ENCODE data around the gene SDF4.
A peak's percentile ranks its signal among the peaks of the same experiment; 100 is the strongest.

Gene SDF4

GRCh38 chr1:1242461-1243265 lies 10.9 kb upstream of the SDF4 start:
- no peak for DNase-seq (ENCODE audit: low read depth)

DNA sequence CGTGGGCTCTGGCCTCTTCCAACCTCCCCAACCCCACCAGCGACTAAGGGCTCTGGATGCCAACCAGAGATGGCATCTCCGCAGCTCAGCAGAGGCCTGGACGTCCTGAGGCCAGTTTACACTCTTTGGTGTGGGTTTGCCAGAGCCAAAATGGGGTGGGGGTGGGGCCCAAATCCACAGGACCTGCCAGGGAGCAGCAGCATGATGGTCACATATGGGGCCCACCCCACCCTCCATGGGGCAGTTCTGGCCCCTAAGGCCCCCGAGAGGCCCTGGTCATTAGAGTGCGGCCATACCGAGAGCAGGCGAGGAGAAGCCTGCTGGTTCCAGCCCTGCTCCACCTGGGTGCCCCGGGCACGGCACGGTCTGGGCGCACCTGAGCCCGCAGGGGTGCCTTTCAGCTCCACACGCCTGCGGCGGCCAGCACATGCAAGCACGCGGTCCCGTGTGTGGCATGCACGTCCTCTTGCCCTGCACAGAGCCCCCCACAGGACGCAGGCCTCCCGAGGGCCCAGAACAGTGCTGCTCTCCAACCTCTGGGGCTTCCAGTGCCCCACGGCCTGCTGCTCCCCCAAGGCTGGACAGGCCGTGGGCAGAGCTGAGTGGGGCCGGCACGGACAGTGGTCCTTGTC lies 9.9 kb upstream of the SDF4 start:
- no peak for DNase-seq (ENCODE audit: low read depth)

- DNase-seq (ENCODE audit: low read depth): peak; percentile 20
These were observed 9.2 kb upstream of the SDF4 start for GRCh38 chr1:1240822-1241587.

DNA sequence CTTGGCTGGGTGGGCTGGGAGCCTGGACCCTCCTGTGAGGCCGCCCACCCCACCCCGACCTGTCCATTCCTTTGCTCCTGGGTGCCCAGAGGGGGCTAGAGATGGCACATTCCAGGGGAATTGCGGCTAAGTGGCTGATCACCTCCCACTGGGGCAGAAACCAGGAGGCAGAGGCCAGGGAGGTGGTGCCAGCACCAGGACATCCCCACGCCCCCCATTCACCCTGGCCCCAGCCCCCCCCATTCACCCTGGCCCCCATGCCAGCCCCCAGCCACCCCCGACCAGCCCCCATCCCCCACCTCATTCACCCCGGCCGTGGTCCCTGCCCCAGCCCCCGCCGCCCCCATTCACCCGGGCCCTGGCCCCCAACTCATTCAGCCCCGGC lies 8.5 kb upstream of the SDF4 start:
- no peak for DNase-seq (ENCODE audit: low read depth)

GRCh38 chr1:1239614-1240347 lies 8.0 kb upstream of the SDF4 start:
- no peak for DNase-seq (ENCODE audit: low read depth)

- DNase-seq (ENCODE audit: low read depth): no peak
These were observed 7.4 kb upstream of the SDF4 start for GRCh38 chr1:1239227-1239613.

DNA sequence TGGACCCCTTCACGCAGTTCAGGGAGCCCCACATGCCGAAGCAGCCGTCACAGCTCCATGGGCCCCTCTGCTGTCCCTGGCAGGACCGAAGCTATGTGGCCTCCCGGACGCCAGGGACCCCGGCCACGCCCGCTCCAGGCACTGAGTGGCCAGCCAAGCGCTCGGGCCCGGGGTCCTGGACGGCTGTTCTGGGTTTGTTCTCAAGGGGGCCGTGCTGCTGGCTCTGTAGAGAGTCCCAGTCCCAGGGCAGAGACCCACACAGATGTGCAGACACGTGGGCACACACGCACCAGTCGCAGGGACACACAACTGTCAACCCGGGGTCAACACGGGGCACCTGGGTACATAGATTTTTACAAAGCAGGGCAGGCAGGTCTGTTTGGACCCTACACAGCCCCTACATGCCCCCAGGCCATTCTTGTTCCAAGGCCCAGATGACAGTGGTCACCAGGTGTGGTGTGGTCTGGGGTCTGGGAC lies 6.9 kb upstream of the SDF4 start:
- no peak for DNase-seq (ENCODE audit: low read depth)

DNA sequence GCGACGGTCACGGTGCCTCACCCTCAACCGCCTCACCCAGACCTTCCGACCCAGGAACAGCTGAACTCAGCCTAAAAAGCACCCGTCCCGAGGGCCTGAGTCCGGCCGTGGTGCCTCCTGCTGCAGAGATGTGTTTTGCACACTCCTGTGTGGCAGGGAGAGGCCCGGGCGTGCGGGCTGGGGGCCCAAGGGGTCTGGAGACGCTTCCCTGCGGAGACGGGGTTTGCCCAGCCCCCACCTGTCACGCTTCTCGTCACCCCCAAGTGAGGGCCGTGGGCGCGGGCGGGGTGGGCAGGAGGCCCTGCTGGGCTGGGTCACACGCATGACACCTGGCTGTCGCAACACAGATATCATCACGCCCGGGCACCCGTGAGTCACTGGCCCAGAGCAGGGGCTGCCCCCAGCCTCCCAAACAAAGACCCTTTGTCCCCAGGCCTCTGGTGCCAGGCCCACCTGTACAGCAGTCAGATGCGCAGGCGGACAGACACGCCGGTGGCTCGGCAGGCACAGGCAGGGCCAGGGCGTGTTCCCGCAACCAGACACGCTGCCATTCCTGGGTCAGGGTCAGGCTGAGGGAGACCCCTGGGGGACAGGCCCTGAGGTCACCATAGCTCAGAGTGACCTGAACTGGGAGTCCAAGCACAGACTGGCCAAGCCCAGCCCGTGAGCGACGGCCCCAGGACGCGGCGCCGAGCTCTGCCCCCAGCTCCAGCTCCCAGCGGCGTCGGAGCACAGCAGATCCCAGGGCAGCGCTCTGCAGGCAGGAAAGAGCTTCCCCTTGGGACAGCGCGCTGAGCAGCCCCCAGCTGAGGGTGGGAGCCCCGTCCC lies 6.3 kb upstream of the SDF4 start:
- no peak for DNase-seq (ENCODE audit: low read depth)

- no peak for DNase-seq (ENCODE audit: low read depth)
These were observed 5.4 kb upstream of the SDF4 start for GRCh38 chr1:1236945-1237873.

DNA sequence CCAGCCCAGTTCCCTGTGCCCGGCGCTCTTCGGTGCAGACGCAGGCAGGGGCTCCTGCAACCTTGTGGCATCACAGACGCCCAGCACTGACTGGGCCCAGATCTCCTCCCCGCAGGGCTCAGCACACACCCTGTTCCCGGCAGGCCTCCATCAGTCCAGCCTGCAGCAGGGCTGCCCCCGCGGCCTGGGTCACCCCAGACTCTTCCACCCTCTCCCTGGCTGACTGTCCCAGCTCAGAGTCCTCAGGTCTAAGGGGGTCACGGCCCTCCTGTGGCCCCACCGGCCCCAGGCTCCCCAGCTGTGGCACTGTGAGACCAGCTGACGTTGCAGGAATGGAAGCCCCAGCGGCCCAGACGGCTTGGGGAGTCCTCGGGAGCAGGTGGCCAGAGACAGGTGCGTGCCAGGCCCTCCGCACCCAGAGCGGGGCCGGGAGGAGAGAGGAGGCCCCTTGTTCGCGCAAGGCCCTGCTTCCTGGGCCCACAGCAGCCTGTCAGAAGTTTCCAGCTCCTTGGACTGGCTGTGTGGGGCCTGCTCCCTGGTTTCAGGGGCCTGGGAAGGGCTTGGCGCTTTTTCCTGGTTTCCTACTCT lies 4.5 kb upstream of the SDF4 start:
- DNase-seq (ENCODE audit: low read depth): no peak

DNA sequence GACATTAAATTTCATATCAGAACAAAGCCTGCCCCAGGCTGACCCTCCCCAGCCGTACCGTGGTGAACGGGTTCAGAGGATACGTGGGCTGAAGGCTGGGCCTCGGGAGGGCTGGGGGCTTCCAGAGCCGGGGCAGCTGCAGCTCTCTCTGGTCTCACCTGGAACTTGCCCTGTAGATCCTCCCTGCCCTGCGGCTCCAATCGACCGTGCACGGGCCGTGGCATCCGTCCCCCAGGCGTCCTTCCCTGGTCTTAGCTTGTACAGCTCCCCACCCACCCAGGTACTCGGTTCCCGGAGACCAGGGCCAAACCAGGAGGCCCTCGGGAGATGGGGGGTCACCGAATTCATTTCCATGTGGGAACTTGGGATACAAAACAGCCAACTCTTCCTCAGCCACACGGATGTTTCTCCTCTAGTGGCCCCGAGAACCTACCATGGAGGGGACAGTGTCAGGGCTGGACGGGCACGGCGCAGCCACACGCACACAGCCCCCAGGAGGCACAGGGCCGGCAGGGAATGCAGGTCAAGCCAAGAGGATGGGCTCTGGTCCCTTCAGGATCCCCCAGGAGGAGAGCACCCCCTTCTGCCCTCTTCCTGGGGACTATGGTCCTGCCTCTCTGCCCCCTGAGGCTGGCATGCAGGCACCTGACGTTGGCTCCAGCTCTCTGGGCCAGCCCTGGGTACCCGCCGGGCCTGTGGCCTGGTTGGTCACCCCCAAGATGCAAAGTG lies 3.4 kb upstream of the SDF4 start:
- no peak for DNase-seq (ENCODE audit: low read depth)

- DNase-seq (ENCODE audit: low read depth): no peak
These were observed 2.5 kb upstream of the SDF4 start for GRCh38 chr1:1234180-1234808.

GRCh38 chr1:1233567-1233892 lies 1.7 kb upstream of the SDF4 start:
- no peak for DNase-seq (ENCODE audit: low read depth)

GRCh38 chr1:1232796-1233566 lies 1.2 kb upstream of the SDF4 start:
- DNase-seq (ENCODE audit: low read depth): no peak

DNA sequence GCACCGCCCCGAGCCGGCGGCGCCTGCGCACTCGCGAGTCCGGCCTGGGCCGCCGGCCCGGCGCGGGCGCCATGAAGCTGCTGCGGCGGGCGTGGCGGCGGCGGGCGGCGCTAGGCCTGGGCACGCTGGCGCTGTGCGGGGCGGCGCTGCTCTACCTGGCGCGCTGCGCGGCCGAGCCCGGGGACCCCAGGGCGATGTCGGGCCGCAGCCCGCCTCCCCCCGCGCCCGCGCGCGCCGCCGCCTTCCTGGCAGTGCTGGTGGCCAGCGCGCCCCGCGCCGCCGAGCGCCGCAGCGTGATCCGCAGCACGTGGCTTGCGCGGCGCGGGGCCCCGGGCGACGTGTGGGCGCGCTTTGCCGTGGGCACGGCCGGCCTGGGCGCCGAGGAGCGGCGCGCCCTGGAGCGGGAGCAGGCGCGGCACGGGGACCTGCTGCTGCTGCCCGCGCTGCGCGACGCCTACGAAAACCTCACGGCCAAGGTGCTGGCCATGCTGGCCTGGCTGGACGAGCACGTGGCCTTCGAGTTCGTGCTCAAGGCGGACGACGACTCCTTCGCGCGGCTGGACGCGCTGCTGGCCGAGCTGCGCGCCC lies 501 bp upstream of the SDF4 start, which contains the start of gene B3GALT6:
Gene B3GALT6 (plus strand): TSS at position 30 of the 588 bp plus-strand sequence. CDS start 42 bp downstream, at position 72.
- DNase-seq (ENCODE audit: low read depth): no peak

DNA sequence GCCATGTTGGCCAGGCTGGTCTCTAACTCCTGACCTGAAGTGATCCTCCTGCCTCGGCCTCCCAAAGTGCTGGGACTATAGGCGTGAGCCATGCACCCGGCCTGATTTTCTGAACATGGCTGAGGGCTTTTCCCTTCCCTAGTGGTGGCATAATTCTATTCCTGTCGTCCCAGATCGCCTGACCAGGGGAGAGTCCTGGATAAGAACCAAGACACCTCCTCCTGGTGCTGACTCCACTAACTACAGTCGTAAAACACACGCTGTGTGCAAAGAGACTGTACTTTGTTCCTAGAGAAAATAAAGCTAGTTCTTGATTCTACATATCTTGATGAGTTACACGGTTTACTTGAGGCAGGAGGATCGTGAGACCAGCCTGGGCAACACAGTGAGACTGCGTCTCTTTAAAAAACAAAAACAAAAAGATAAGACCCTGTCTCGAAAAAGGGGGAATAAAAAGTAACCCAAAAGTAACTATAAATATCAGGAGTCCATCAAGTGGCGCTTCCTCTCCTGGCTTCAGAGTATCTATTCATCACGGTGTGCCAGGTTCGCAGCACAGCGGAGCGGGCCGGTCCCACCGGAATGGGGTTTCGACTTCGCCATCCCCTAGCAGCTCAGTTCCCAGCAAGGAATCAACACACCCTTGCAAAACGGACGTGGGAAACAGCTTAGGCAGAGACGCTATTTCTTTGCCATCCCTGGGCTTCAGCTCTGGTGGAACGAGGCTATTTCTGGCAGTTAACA lies 973 bp downstream of the SDF4 start:
- DNase-seq (ENCODE audit: low read depth): peak; percentile 75

GRCh38 chr1:1229770-1230169 lies 2.0 kb downstream of the SDF4 start:
- DNase-seq (ENCODE audit: low read depth): no peak

Data from ELR (cell line).